Heart left ventricle (tissue), 13 donors: ENCODE measurements around the gene SAC3D1.

Experiments used
- POLR2A ChIP-seq, 2 donors: fragments of 450-650 bp; IDR thresholded peaks; one replicate each; pipeline ENCODE4 v1.6.1; 2017; ENCODE audit warnings: antibody characterized with exemption in 2 of 2, mild to moderate bottlenecking in 2 of 2, moderate library complexity in 2 of 2
- TF ChIP-seq, protein P1 (sequence below), 12 donors: fragments of 200-600 bp; sonication (generic) in 4 of 12; IDR thresholded peaks; one replicate each; pipeline versions ENCODE4 v1.5.0 to v1.8.0; 2018 to 2022; ENCODE audit warnings: antibody characterized with exemption in 12 of 12, mild to moderate bottlenecking in 5 of 12
- donor health status: ischemic (EF 13 %, LVEDD 7.1; RV severe dilation, severe dysfunction).
- donor health status: DM: no; HTN: yes; CAD: no.
- donor health status: DM: no; HTN: no; CAD: no.
- donor health status: ischemic (EF 25% LVEDD 6.9; RV normal size, moderate dysfunction).
- donor health status: ischemic (EF 25% LVEDD 5.7; RV mildly dilated, moderate dysfunction).
- donor health status: ischemic (EF 35%, LVEDD 5.7; RV mildly dilated, moderate dysfunction).
- donor health status: nonischemic (EF 11% LVEDD 7.7; RV severe dilation, severe dysfunction).
- donor health status: DM: yes; HTN: yes; CAD: no.
- donor health status: PGD.
- donor health status: ischemic (EF 29% LVEDD 5.4; RV normal size, mild dysfunction).
- donor health status: nonischemic (EF 23%, LVEDD 6.1; RV moderate dilation, normal function).

DNA sequence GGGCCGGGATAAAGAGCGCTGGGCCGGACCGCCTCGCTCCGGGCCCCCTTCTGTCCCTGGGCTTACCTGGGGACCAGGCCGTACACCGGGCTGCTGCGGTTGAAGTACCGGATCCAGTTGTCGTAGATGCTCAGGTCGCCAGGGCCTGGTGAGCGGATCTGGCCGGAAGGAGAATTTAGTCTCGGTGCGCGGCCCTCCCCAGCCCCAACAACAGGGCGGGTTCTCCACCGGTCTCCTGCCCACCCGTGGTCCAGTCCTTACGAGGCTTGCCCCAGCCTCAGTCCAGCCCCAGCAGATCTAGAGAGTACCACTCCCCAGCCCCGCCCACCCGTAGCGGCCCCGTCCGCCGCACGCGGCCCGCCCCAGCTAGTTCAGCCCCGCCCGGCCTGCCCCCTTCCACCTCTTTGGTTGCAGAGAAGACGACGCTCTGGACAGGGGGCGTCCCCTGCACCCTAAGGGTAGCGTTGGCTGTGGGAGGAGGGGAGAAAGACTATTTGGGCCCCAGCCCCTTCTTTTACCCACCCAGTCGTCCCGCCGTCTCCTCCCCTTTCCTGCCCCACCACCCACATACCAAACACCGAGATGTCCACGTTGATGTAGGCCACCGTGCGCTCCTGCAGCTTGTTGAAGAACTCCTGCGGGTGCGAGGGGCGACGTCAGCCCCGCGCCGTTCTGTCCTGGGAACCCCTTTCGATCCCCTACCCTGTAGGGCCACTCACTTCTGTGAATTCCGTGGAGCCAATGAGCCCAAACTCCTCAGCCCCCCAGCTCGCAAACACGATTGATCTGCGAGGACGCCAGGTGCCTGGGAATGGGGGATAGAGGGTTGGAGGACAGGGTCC lies 6.8 kb downstream of the SAC3D1 start:
- TF ChIP-seq, protein P1, sequence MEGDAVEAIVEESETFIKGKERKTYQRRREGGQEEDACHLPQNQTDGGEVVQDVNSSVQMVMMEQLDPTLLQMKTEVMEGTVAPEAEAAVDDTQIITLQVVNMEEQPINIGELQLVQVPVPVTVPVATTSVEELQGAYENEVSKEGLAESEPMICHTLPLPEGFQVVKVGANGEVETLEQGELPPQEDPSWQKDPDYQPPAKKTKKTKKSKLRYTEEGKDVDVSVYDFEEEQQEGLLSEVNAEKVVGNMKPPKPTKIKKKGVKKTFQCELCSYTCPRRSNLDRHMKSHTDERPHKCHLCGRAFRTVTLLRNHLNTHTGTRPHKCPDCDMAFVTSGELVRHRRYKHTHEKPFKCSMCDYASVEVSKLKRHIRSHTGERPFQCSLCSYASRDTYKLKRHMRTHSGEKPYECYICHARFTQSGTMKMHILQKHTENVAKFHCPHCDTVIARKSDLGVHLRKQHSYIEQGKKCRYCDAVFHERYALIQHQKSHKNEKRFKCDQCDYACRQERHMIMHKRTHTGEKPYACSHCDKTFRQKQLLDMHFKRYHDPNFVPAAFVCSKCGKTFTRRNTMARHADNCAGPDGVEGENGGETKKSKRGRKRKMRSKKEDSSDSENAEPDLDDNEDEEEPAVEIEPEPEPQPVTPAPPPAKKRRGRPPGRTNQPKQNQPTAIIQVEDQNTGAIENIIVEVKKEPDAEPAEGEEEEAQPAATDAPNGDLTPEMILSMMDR (IDR thresholded peaks at IDR 0.05) = no peak
- no peak for TF ChIP-seq POLR2A (IDR thresholded peaks at IDR 0.05)
